ENCODE measurements around the gene HECW1.
"Not testable (repeated sequence)": the region's sequence is repeated elsewhere in the genome, so short reads cannot be mapped to it uniquely, and the experiment has no call there.

Gene HECW1

GRCh38 chr7:43112459-43112940 is at the start of gene HECW1:
HECW1 (plus strand) TSS chr7:43112647; CDS start chr7:43243906, 131,259 bp downstream.
- no peak for DNase-seq

DNA sequence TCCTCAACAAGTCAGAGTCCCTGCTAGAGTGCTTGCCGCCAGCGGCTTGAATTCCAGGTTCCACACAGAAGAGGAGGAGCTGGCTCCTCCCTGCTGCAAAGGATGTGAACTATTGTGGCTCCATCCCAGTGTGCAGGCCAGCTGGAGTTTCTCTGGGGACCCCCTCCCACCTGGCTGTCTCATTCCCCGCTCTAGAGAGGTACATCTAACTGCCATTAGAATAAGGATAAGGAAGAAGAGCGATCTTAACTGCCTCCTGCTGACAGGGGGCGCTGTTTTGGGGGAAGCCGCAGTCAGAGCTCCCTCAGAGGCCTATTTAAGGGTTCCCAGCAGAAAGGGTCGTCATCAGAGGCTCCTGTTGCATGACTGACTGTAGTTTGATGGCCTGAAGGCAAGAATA is 40.8 kb upstream of the HECW1 start:
- peak; percentile 18 for DNase-seq

DNA sequence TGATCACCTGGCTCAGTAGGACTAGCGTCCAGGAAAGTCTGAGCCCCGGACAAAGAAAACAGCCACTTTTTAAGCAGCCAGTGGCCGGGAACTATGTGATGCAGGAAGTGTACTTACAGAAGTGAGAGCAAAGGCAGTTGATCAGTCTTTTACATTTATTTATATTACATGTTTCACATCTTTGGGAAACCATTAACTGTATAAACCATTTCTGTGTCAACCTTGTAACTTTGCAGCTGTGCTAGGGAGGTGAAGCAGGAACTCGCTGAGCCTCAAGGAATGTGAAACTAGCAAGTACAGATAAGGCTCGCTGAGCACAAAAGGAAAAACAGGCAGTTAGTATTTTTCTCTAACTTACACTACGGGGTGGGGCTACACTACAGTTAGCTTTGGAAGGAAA is 39.9 kb upstream of the HECW1 start:
- DNase-seq, result no peak

GRCh38 chr7:43073811-43074210 is 38.6 kb upstream of the HECW1 start:
- DNase-seq, result not testable (repeated sequence)

- DNase-seq, result peak; percentile 27
These were observed 36.2 kb upstream of the HECW1 start for GRCh38 chr7:43076189-43076605.

DNA sequence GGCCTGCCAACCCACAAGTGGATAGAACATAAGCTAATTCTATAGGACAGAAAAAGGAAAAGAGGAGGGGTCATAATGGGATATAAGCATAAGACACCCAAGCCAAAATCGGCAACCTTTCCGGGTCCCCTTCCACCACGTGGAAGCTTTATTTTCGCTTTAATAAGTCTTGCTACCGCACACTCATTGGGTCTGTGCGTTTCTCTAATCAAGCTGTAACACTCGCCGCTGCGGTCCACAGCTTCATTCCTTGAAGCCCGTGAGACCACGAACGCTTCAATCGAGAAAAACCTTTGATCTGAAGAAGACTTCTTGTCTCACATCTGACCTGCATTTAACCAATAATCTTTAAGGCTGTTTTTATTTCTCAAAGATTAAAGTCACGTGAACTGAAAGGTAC is 35.8 kb upstream of the HECW1 start:
- no peak for DNase-seq

DNA sequence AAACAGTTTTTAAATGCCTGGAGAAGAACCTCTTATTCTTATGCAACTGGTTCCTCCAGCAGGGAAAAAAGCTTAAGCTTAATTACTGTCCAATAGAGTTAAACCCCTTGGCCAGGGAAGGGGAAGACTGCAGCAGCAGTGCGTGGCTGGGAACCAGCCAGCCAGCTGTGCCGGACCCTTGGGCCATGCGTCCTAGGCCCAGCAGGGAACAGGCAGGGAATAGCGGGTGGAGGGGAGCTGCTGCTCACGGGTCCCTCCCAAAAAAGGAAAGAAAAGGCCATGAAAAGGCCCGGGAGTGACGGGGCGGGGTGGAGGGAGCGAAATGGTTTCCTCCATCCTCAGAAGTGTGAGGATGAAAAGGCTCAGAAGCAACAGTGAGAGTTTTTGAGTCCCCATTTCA is 35.2 kb upstream of the HECW1 start:
- no peak for DNase-seq

DNA sequence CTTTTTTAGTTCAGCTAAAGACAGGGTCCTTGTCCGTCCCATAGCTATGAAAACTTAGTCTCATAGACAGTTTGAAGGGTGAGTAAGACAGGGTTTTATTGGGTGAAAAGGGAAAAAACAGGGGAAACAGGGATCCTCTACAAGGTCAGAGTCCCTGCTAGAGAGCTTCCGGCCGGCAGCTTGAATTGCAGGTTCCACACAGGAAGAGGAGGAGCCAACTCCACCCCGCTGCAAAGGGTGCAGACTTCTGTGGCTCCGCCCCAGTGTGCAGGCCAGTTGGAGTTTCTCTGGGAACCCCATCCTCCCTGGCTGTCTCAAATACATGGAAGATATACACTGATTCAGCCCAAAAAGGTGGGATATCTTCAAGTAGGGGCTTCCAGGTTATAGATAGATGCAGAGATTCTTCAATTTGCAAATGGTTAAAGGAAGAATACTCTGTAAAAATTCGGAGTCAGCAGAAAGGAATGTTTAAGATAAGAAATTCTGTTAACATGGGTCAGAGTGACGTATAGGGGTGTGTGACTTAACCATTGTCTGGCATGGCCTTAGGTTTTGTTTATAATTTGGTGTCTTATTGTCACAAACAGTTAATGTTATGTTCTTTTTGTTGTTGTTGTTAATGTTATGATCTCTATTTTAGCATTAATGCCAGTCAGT is 34.6 kb upstream of the HECW1 start:
- DNase-seq, result no peak

DNA sequence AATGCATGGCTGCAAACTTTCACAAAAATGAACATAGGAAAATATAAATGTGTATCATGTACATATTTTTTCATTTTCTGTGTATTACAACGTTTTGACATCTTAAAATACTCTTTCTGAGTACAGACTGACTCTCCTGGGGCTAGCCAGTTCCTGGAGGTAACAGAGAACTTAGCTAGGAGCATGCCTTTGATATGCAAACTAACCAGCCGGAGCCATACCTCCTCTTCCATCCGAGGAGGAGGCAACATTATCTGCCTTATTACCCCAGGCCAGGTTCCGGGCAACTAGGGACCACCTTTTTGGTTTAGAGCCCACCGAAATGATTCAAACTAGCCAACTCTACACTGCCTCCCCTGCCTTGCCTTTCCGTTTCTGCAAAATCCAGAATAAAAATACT is 33.7 kb upstream of the HECW1 start:
- DNase-seq, result no peak

- DNase-seq, result no peak
These were observed 30.8 kb upstream of the HECW1 start for GRCh38 chr7:43081603-43082002.

GRCh38 chr7:43083106-43083505 is 29.3 kb upstream of the HECW1 start:
- no peak for DNase-seq

GRCh38 chr7:43085017-43085416 is 27.4 kb upstream of the HECW1 start:
- no peak for DNase-seq

- no peak for DNase-seq
These were observed 26.5 kb upstream of the HECW1 start for GRCh38 chr7:43085992-43086391.

DNA sequence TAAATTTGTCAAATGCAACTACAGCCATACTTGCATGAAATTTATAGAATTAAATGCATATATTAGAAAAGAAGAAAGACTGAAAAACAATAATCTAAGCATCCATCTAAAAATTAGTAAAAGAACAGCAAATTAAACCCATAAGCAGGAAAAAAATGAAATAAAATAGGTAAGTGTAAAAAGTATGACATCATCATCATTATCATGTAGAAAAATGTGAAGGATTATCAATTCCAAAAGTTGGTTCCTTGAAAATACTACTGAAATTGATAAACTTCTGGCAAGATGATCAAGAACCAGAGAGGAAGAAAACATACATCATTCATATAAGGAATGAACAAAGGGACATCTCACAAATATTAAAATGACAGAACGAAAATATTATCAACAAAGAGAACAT is 19.6 kb upstream of the HECW1 start:
- DNase-seq, result no peak

- DNase-seq, result no peak
These were observed 15.6 kb upstream of the HECW1 start for GRCh38 chr7:43096875-43097274.

- DNase-seq, result no peak
These were observed 12.7 kb upstream of the HECW1 start for GRCh38 chr7:43099750-43100149.

- no peak for DNase-seq
These were observed 7.5 kb upstream of the HECW1 start for GRCh38 chr7:43104874-43105520.

- no peak for DNase-seq
These were observed 6.8 kb upstream of the HECW1 start for GRCh38 chr7:43105521-43106120.

GRCh38 chr7:43108255-43109011 is 4.0 kb upstream of the HECW1 start:
- DNase-seq, result peak; percentile 53

DNA sequence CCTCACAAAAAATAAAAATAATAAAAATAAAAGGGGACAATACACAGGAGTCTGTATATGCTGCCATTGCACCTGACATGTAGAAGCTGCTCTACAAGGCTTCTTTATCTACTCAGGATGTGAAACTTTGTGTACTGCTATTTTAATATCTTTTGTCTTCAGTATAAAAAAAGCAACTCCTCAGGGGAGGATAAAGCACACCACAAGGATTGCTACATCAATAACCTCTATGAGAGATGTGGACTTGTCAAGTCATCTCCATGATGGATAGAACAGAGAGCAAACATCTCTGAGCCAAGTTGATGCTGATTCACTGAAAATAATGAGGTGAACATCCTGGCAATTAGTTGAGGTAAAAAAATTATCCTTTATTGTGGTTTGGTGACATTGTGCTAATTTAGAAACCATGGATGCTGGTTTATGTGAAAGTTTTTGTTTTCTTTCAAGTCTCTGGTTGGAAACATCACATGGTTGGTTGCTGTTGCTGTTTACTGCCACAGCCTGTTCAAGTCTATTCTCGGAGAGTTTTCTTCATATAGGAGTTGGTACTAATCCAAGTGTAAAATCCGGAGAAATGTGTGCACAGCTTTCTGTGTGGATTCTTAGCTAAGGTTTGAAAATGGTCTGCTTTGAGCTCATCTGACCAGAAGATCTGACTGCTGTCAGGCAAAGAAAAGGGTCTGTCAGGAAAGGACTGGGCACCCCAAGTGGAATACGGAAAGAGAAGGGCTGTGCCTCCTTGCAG is 1.5 kb upstream of the HECW1 start:
- DNase-seq, result no peak

DNA sequence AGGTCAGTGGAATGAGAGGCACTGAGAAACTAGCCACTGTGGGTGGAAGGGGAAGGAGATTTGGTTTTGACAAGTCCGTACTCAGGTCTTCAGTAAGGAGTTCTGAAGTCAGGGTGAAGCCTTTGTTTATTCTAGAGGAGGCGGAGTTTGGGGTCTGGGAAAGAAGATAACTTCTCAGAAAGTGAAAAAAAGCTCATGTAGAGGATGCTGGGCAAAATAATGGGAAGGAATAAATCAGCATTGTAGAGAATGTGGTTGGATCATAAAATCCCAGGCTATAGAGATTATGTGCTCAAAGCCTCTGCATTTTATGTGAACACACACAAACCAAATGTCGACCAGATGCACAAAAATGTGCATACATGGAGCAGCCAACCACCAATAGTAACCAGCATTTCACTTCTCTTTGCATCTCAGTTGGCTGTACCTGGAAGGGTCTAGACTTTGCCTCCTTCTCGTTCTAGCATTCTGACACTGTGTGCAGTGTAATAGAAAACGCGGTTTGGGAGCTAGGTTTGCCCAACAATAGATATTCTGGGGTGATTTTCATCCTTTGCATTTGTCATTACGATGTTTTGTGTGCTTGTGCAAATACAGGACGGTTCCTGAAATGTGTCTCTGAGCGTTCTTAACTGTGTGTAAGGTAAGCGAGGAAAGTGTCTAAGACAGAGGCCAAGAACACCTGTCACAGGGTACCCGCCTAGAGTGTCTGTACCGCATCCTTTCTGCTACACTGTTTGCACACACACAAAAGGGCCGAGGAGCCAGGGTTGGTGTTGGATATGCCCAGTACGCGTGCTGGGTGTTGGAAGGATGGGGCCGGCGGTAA is 603 bp upstream of the HECW1 start:
- DNase-seq, result no peak
